Activated CD8-positive, alpha-beta memory T cell treated with anti-CD3 and anti-CD28 coated beads, Interleukin-2, amount 50 U/mL, for 1 hour (primary cell): ENCODE data around the gene CHD9.
"Not testable (repeated sequence)": the region's sequence is repeated elsewhere in the genome, so short reads cannot be mapped to it uniquely, and the experiment has no call there.

ENCODE experiments used
- DNase-seq: peaks from one replicate; pipeline ENCODE4 v3.0.0-alpha.2; 2020; ENCODE audit errors: extremely low read depth

CHD9 gene

GRCh38 chr16:53130159-53131049 is 75.6 kb downstream of the CHD9 start:
- peak; percentile 91 for DNase-seq

- no peak for DNase-seq
These were observed 76.2 kb downstream of the CHD9 start for GRCh38 chr16:53131050-53131362.

- peak; percentile 2 for DNase-seq
These were observed 76.7 kb downstream of the CHD9 start for GRCh38 chr16:53131363-53132071.

GRCh38 chr16:53132406-53132805 is 77.6 kb downstream of the CHD9 start:
- DNase-seq = no peak

GRCh38 chr16:53135329-53135728 is 80.5 kb downstream of the CHD9 start:
- no peak for DNase-seq

GRCh38 chr16:53142823-53143568 is 88.2 kb downstream of the CHD9 start:
- DNase-seq = no peak

- no peak for DNase-seq
These were observed 92.8 kb downstream of the CHD9 start for GRCh38 chr16:53147500-53148065.

- no peak for DNase-seq
These were observed 96.0 kb downstream of the CHD9 start for GRCh38 chr16:53150769-53151168.

GRCh38 chr16:53152329-53152728 is 97.5 kb downstream of the CHD9 start:
- DNase-seq = no peak

GRCh38 chr16:53153130-53153529 is 98.3 kb downstream of the CHD9 start:
- DNase-seq = no peak

GRCh38 chr16:53154513-53154912 is 99.7 kb downstream of the CHD9 start:
- no peak for DNase-seq

- no peak for DNase-seq
These were observed 101.7 kb downstream of the CHD9 start for GRCh38 chr16:53156516-53156915.

- peak; percentile 10 for DNase-seq
These were observed 105.1 kb downstream of the CHD9 start for GRCh38 chr16:53159781-53160436.

GRCh38 chr16:53166099-53166498 is 111.3 kb downstream of the CHD9 start:
- DNase-seq = no peak

- no peak for DNase-seq
These were observed 114.0 kb downstream of the CHD9 start for GRCh38 chr16:53168744-53169143.

GRCh38 chr16:53172517-53172916 is 117.7 kb downstream of the CHD9 start:
- no peak for DNase-seq

GRCh38 chr16:53175118-53175517 is 120.3 kb downstream of the CHD9 start:
- DNase-seq = no peak

- no peak for DNase-seq
These were observed 121.6 kb downstream of the CHD9 start for GRCh38 chr16:53176434-53176833.

GRCh38 chr16:53183442-53183841 is 128.7 kb downstream of the CHD9 start:
- DNase-seq = no peak

GRCh38 chr16:53185741-53186140 is 130.9 kb downstream of the CHD9 start:
- not testable (repeated sequence) for DNase-seq

GRCh38 chr16:53187775-53188174 is 133.0 kb downstream of the CHD9 start:
- no peak for DNase-seq

GRCh38 chr16:53191413-53191812 is 136.6 kb downstream of the CHD9 start:
- no peak for DNase-seq
